ENCODE data around the gene NPFFR2. TPM values are rescaled to one million over a fixed set of nuclear protein-coding genes. Genes with fewer than 3 reads are reported as not detected.

The NPFFR2 gene
- total and polyA plus RNA-seq, 2 of the 13 experiments (the other 11 are each of a cell fraction or from before 2014, with no cell fraction given) = not detected

DNA sequence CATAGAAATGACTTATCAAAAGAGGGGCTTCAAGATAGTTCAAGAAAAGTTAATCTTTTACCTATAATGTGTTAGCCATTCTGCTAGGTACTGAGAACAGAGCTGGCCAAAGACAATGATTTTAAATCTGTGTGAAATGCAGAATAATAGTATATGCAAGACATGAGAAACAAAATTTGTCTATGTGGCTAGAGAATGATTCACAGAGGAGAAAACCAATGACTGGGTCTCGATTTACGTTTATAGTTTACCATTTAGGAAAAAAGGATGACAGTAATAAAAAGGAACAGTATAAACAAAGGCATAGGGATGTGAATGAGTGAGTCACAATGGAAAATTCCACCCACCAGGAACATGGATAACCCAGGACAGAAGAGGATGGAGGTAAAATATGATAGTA lies 31.9 kb downstream of the NPFFR2 start:
- H3K27me3 ChIP-seq (ENCODE audit: control insufficient read depth in 1 of 2, insufficient read depth in 2 of 2, low read length in 2 of 2) = no peaks in the 10 kb centered on the region
- CTCF ChIA-PET (ENCODE audit: low intra/inter-chr PET ratio, low total read pairs) = no interaction called here
- peaks cover 16% of the 10 kb centered on the region for H3K9me3 ChIP-seq (ENCODE audit: low read length)
- no peak overlapping the region for H3K27ac ChIP-seq (ENCODE audit: extremely low read length, insufficient read depth, low read length)
- no peaks in the 10 kb centered on the region for H3K79me2 ChIP-seq (ENCODE audit: insufficient read depth, low read length)
- no peak overlapping the region for H2AFZ ChIP-seq (ENCODE audit: low read length)
- WGBS (ENCODE audit: low lambda C conversion rate) = 0% methylated on average over 2 of the region's 2 CpGs
- no peak for FAIRE-seq
- no peak overlapping the region for H3K4me2 ChIP-seq (ENCODE audit: low read depth, low read length)
- no peak for ATAC-seq
- no peak for DNase-seq (ENCODE audit: low spot score)
- H3K4me3 ChIP-seq (replicated peaks in 1 of 3; ENCODE audit: insufficient read depth in 1 of 3, low read depth in 2 of 3, low read length in 3 of 3) = no peak overlapping the region
- H3K36me3 ChIP-seq (replicated peaks in 1 of 2; ENCODE audit: control insufficient read depth in 1 of 2, insufficient read depth in 2 of 2, low read length in 2 of 2) = no peaks in the 10 kb centered on the region
- no peaks in the 10 kb centered on the region for H3K4me1 ChIP-seq (ENCODE audit: insufficient read depth, low read length)
- no peak overlapping the region for H3K9ac ChIP-seq (ENCODE audit: insufficient read depth, low read depth, low read length)
- intact Hi-C loops (cut with micrococcal nuclease; ENCODE audit: unreplicated experiment) (no loop called here), in situ Hi-C loops (cut with HindIII; ENCODE audit: extremely low pct_ligation_motif_present, low pct_unique_long_range_greater_than_20kb) (no loop called here)
- TF ChIP-seq ZFP37 (CRISPR knock-in tag; IDR thresholded peaks at IDR 0.05; ENCODE audit: borderline replicate concordance) (no peak), PLRG1 (conservative IDR thresholded peaks at IDR 0.05) (no peak), KLF12 (CRISPR knock-in tag; IDR thresholded peaks at IDR 0.05; ENCODE audit: borderline replicate concordance) (no peak), GABPB1 (CRISPR knock-in tag; IDR thresholded peaks at IDR 0.05) (no peak), POLR2G (IDR thresholded peaks at IDR 0.05; ENCODE audit: low read depth, low read length) (no peak), HOXD1 (CRISPR knock-in tag; IDR thresholded peaks at IDR 0.05) (no peak), ZFYVE20 (CRISPR knock-in tag; IDR thresholded peaks at IDR 0.05; ENCODE audit: borderline replicate concordance, low read depth) (no peak), ZBTB20 (CRISPR knock-in tag; IDR thresholded peaks at IDR 0.05; ENCODE audit: borderline replicate concordance, low read depth) (no peak)
- TF ChIP-seq, protein P1, sequence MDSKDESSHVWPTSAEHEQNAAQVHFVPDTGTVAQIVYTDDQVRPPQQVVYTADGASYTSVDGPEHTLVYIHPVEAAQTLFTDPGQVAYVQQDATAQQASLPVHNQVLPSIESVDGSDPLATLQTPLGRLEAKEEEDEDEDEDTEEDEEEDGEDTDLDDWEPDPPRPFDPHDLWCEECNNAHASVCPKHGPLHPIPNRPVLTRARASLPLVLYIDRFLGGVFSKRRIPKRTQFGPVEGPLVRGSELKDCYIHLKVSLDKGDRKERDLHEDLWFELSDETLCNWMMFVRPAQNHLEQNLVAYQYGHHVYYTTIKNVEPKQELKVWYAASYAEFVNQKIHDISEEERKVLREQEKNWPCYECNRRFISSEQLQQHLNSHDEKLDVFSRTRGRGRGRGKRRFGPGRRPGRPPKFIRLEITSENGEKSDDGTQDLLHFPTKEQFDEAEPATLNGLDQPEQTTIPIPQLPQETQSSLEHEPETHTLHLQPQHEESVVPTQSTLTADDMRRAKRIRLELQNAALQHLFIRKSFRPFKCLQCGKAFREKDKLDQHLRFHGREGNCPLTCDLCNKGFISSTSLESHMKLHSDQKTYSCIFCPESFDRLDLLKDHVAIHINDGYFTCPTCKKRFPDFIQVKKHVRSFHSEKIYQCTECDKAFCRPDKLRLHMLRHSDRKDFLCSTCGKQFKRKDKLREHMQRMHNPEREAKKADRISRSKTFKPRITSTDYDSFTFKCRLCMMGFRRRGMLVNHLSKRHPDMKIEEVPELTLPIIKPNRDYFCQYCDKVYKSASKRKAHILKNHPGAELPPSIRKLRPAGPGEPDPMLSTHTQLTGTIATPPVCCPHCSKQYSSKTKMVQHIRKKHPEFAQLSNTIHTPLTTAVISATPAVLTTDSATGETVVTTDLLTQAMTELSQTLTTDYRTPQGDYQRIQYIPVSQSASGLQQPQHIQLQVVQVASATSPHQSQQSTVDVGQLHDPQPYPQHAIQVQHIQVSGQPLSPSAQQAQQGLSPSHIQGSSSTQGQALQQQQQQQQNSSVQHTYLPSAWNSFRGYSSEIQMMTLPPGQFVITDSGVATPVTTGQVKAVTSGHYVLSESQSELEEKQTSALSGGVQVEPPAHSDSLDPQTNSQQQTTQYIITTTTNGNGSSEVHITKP (CRISPR knock-in tag; IDR thresholded peaks at IDR 0.05; ENCODE audit: low read depth) = no peak
- TF ChIP-seq, protein P2, sequence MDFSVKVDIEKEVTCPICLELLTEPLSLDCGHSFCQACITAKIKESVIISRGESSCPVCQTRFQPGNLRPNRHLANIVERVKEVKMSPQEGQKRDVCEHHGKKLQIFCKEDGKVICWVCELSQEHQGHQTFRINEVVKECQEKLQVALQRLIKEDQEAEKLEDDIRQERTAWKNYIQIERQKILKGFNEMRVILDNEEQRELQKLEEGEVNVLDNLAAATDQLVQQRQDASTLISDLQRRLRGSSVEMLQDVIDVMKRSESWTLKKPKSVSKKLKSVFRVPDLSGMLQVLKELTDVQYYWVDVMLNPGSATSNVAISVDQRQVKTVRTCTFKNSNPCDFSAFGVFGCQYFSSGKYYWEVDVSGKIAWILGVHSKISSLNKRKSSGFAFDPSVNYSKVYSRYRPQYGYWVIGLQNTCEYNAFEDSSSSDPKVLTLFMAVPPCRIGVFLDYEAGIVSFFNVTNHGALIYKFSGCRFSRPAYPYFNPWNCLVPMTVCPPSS (IDR thresholded peaks at IDR 0.05) = no peak
- TF ChIP-seq, protein P3, sequence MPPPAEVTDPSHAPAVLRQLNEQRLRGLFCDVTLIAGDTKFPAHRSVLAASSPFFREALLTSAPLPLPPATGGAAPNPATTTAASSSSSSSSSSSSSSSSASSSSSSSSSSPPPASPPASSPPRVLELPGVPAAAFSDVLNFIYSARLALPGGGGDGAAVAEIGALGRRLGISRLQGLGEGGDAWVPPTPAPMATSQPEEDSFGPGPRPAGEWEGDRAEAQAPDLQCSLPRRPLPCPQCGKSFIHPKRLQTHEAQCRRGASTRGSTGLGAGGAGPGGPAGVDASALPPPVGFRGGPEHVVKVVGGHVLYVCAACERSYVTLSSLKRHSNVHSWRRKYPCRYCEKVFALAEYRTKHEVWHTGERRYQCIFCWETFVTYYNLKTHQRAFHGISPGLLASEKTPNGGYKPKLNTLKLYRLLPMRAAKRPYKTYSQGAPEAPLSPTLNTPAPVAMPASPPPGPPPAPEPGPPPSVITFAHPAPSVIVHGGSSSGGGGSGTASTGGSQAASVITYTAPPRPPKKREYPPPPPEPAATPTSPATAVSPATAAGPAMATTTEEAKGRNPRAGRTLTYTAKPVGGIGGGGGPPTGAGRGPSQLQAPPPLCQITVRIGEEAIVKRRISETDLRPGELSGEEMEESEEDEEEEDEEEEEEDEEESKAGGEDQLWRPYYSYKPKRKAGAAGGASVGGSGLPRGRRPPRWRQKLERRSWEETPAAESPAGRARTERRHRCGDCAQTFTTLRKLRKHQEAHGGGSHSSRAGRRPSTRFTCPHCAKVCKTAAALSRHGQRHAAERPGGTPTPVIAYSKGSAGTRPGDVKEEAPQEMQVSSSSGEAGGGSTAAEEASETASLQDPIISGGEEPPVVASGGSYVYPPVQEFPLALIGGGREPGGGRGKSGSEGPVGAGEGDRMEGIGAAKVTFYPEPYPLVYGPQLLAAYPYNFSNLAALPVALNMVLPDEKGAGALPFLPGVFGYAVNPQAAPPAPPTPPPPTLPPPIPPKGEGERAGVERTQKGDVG (CRISPR knock-in tag; IDR thresholded peaks at IDR 0.05; ENCODE audit: borderline replicate concordance) = no peak
- TF ChIP-seq, protein P4, sequence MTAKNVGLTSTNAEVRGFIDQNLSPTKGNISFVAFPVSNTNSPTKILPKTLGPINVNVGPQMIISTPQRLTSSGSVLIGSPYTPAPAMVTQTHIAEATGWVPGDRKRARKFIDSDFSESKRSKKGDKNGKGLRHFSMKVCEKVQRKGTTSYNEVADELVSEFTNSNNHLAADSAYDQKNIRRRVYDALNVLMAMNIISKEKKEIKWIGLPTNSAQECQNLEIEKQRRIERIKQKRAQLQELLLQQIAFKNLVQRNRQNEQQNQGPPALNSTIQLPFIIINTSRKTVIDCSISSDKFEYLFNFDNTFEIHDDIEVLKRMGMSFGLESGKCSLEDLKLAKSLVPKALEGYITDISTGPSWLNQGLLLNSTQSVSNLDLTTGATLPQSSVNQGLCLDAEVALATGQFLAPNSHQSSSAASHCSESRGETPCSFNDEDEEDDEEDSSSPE (CRISPR knock-in tag; IDR thresholded peaks at IDR 0.05) = no peak
- H4K20me1 ChIP-seq (ENCODE audit: insufficient read depth, low read length) = no peaks in the 10 kb centered on the region
- no TSS peak for BruUV-seq (replicated peaks)
- POLR2A ChIA-PET = no interaction called here
